Measurements from ENCODE around the gene HSD17B8.

Gene HSD17B8

DNA sequence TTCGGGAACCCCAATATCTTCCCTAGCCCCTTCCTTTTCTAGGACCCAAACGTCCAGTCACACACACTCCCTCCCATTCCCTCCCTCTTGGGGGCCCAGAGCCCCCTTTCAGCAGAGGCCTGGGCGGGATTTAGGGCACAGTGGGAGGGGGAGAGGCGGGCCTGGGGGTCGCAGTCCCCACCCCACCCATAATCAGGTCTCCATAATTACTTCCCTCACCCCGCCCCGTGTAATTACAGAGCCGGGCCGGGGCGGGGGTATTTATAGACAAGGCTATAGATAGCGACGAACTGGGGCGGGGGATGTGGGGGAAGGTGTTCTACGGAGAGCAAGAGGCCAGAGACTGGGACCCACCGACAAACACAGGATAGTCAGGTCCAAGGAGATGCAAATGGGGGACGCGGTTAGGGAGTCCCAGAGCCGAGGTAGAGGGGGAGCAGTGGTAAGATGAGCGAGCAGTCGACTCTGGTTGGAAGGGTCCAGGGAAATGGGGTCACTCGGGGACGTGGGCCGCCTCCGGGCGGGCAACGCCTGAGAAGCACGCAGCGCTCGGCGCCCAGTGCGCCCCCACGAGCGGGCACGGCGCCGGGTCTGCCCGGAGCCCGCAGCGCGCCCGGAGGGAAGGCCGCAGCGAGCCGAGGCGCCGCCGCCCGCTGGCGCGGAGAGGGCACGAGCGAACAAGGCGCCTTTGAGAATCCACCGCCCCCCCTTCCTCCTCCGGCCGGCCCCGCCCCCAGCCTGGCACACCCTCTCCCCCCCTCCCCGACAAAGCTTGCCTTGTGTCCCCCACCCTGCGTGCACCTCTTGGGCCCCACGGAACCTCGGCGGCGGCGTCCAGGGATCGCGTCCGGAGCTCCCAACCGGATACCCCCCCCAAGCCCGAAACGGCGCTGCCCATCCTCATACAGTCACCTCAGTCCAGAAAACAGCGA is 11.5 kb upstream of the HSD17B8 start:
- DNase-seq, result no peak

DNA sequence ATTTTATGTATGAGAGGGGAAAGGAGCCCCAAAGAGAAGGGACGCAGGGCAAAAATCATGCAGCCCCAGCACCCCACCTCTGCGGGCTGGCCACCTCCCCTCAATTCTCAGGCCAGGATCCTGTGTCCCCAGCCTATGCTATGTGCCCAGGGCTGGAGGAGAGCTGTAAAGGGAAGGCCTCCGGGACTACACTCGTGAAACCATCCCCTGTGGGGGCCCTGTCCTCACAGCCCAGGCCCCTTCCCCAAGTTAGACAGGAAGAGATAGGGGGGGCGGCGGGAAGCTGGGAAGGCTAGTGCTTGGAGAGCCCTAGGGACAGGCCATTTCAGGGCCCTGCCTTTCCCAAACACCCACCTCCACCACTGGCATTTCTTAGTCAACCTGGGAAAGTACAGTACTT is 10.8 kb upstream of the HSD17B8 start:
- no peak for DNase-seq

DNA sequence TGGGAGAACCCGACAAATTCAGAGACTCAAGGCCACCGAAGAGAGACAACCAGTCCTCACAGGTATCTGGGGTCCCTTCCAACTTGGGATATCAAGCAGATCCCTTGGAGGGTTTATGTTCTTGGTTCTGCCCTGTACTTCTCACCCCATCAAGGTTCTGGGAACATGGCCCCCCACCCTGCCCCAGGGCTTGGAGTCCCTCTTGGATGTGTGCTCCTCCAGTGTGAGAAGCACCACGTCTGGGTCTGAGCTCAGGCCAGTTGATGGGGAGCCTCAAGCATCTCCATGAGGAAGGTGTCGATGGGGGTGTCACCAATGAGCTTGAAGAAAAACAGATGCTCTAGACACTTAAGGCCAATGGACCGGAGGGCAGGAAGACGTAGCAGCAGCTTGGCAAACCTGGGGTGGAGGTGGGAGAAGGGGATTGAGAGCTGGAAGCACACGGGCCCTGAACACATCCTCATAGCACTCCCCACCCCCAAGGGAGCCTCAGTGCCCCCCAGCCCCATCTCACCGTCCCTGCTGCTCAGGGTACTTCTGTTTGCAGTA is 9.9 kb upstream of the HSD17B8 start:
- no peak for DNase-seq

DNA sequence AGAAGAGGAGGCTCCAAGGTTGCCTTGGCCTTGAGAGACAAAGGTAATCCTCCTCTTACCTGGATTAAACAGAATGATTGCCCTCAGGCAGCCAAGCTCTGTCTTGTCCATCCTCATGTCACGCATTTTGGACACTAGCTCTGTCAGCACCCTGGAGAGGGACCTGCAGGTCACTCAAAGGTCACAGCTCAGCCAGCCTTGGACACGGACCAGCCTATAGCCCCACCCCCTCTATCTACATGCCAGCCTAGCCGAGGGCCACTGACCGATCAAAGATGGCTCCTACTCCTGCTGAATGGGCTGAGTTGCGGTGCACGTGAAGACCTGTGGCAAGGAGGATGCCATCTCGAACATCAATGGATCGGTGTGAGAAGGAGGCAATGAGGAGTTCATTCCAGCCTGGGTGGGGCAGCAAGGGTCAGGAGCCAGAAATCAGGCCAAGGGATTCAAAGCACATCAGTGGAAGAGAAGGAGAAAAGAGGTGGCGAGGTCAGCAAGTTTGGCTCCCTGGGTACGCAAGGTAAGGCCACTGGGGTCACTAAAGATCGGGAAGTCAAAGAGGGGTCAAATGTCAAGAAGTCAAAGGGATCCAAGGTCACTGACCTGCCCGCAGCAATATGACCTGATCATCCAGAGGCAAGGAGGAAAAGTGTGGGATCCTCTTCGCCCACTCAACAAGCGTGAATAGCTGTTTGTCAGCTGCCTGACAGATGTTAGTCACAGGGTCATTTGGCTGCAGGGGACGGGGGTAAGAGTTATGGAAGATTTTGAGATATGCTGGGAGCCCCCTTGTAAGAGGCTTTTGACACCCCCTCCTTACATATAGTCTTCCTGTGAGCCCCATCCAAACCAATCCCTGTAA is 8.9 kb upstream of the HSD17B8 start:
- DNase-seq, result no peak

DNA sequence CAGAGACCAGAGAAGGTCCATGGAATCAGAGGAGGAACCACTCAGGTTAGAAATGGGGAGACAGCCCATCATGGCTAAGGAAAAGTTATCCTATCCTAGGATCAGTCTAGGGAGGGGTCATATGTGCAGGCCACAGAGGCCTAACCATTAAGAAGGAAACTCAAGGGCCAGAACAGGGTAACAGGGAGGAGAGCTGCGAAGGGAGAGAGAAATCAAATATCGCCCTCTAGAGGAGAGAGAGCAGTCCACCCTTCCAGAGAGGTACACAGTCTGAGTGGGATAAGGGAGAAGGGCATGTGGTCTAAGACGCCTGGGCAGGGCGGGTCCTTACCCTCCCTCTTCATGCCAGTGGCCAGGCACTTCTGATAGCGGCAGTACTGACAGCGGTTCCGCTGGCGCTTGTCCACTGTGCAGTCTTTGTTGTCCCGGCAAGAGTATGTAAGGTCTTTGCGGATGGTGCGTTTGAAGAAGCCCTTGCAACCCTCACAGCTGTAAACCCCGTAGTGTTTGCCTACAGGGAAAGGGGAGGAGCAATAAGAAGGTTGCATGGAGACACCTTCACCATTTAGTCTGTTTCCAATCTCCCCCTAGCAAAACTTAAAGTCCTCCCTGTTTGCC is 6.9 kb upstream of the HSD17B8 start:
- DNase-seq, result peak; percentile 70

DNA sequence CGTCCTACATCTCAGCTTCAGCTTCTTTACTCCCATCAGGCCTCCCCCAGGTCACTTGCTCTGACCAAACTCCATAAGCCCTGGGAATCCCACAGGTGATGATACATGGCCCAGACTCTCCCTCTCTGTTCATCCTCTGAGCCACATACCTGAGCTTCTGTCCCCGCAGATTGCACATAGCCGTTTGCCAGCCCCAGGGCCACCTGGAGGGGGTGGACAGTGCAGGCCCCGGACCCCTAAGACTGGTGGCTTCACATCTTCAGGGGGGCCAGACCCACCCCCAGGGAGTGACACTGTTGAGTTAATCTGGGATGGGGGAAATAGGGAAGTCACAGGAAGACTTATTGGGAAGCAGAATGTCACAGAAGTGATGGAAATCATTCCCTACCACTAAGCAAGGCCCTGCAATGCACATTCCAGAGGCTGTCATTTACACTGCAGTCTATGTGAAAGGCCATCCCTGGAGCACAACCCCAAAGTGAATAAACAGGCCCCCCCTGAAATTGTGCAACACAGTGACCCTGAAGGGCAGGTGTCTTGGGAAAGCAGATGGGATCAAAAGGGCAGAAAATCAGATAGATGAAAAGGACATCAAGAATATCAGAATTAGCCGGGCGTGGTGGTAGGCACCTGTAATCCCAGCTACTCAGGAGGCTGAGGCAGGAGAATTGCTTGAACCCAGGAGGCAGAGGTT is 6.1 kb upstream of the HSD17B8 start:
- no peak for DNase-seq

DNA sequence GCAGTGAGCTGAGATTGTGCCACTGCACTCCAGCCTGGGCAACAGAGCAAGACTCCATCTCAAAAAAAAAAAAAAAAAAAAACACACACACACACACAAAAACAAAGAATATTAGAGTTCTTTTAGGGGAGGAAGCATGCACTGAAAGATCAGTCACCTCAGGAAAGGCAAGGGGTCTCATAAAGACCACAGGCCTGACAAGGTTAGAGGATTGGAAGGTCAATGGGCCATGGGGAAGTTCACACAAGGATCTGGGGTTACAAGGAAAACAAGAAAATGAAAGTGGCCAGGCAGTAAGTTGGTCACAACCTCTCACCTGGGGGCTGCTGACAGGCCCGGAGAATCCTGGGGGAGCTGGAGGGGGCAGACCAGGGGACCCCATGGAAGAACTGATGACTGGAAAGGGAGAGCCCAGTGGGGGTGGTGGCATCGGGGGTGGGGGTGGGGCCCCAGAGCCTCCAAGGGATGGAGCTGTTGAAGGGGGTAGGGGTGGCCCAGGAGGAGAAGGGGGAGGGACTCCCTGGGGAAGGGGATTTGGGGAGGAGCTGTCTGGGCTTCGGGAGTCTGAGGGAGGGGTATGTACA is 5.5 kb upstream of the HSD17B8 start:
- DNase-seq, result no peak

DNA sequence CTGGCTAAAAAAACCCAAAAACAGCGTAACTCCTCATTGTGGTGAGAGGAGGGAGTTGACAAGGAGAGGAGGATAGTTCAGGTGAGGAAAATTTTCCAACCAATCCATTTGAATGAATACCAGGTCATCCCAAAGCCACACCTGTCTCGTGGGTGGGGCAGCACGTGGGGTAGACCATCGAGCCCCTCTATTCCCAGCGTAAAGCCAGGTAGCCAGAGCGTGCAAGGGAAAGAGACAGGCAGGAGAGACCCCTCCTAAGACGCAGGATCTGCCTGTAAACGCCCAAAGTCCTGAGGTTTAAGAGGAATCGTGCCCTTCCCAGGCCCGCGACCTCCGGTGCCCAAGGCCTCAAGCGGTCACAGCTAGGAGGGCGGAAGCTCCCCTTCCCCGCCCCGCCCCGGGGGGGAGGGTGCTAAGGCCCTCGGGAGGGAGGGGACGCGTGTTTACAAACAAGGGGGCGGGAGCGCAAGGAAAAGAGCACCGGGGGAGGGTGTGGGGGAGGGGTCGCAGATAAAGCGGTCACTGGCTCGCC is 4.7 kb upstream of the HSD17B8 start:
- peak; percentile 48 for DNase-seq

DNA sequence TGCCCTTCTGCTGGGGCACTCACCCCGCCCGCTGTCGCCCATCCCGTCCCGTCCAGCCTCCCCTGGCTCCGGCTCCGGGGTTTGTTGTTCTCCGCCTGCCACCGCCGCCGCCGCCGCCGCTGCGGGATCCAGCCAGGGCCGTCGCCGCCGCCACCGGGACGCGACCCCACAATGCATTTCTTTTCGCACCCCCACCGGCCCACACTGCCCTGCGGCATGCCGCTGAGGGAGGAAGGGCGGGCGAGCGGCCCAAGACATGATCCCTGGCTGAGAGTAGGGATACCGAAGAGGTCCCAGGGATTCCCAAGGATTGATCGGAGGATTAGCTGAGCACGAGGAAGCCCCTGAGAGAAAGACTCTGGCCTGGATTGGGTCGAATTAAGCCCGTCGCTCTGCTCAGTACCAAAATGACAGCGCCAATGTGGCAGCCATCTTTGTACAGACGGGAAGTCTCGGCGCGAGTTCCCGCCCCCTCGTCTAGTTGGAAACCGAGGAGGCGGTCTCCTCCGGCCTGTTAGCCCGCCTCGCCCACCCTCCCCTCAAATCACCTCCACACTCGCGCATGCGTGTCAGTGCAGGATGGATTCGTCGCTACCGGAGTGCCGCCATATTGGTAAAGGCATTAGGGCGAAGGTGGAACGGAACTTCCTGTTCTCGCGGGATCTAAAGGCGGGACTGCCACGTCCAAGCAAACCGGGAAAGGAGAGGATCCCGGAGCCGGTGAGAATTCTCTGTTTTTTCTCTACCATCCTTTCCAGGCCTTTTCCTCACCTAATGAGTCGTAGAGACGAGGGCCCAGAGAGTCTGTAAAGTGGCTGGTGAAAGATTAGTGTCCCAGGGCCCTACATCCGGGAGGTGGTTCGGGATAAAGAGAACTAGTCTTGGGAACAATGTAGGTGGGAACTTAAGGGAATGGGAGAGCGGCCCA is 4.0 kb upstream of the HSD17B8 start, which contains the start of the genes RXRB and SLC39A7:
TSS of gene RXRB (minus strand) at position 447 of the 928 bp plus-strand sequence. CDS start at position 258, 189 bp downstream.
TSS of gene SLC39A7 (plus strand) at position 649 of the 928 bp plus-strand sequence. CDS start 379 bp downstream, outside the sequence.
- peak; percentile 94 for DNase-seq

DNA sequence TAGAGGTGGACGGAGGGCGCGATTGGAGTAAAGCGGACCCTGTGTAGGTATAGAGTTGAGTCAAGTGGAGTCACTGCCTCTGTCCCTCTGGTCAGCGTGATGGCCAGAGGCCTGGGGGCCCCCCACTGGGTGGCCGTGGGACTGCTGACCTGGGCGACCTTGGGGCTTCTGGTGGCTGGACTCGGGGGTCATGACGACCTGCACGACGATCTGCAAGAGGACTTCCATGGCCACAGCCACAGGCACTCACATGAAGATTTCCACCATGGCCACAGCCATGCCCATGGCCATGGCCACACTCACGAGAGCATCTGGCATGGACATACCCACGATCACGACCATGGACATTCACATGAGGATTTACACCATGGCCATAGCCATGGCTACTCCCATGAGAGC is 3.3 kb upstream of the HSD17B8 start:
- DNase-seq, result no peak

DNA sequence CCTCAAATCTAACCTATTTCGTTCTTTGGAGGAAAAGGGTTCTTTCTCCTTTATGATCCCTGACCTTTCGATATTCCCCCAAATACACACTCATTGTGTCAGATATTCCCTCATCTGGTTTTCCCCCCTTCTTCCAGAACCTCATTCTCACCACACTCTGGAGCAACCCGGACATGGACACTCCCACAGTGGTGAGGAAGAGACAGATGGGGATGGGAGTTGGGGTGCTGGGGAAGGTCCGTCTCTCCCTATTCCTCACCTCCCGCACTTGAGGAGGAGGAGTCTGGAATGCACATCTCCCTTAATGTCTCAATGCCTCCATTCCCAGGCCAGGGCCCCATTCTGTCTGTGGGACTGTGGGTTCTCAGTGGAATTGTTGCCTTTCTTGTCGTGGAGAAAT is 2.5 kb upstream of the HSD17B8 start:
- no peak for DNase-seq

DNA sequence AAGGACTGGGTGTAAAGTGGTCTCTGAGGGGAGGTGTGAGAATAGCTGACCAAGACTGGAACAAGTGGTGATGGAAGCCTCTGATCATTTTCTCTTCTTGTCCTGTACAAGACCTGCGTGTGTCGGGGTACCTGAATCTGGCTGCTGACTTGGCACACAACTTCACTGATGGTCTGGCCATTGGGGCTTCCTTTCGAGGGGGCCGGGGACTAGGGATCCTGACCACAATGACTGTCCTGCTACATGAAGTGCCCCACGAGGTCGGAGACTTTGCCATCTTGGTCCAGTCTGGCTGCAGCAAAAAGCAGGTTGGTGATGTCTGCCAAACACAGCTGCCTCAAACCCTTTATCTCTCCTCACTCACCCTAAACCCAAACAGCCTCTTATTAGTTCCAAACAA is 1.7 kb upstream of the HSD17B8 start:
- DNase-seq, result no peak

DNA sequence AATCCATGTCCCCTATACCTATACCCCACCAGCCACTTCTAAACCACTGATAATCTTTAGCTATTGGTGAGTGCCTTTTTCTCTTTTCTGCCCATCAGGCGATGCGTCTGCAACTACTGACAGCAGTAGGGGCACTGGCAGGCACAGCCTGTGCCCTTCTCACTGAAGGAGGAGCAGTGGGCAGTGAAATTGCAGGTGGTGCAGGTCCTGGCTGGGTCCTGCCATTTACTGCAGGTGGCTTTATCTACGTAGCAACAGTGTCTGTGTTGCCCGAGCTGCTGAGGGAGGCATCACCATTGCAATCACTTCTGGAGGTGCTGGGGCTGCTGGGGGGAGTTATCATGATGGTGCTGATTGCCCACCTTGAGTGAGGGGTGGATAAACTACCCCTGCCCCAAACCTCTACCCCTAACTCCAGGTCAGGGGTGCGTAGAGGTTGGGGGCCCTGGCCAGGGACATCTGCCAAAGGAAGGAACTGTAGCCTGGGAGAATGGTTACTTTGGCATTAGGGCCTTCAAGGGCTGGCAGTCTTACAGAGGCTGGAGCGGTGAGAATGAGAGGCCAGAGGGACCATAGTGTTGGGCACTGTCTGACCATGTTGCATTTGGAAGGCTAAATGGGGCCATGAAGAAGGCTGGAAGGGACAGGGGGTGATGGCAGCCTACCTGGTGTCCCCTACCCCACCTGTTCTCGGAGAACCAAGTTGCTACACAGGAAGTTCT is 851 bp upstream of the HSD17B8 start:
- DNase-seq, result no peak

DNA sequence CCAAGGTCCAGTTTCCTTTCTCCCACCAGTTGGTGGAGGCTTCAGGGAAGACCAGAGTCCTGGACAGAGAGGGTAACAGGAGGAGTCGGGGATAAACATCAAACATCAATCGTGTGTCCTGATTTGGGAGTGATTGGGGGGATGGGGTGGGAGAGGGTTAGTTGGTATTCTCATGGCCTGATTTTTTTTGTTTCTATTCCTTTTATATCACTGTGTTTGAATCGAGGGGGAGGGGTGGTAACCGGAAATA is 365 bp upstream of the HSD17B8 start:
- DNase-seq, result no peak

DNA sequence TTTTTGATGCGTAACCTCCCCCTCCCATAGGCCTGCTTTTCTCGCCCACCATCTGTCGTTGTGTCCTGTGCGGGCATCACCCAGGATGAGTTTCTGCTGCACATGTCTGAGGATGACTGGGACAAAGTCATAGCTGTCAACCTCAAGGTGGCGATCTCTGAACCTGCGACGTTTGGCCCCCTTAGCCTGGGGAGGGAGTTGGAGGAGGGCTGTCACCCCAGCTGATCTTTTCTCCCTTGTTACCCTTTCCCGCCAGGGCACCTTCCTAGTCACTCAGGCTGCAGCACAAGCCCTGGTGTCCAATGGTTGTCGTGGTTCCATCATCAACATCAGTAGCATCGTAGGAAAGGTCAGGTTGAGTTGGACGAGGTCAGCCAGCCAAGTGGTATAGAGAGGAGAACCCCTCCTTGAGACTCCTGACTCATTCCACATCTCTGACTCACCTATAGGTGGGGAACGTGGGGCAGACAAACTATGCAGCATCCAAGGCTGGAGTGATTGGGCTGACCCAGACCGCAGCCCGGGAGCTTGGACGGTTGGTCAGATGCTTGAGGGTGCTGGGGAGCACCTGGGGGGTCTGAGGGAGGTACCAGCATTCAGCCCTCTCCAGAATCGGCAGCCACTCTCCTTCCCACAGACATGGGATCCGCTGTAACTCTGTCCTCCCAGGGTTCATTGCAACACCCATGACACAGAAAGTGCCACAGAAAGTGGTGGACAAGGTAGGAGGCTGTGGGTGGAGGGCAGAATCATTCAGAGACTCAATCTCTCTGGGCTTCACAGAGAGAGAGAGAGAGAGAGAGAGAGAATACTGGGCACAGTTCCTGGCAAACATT is 954 bp downstream of the HSD17B8 start:
- DNase-seq, result no peak

DNA sequence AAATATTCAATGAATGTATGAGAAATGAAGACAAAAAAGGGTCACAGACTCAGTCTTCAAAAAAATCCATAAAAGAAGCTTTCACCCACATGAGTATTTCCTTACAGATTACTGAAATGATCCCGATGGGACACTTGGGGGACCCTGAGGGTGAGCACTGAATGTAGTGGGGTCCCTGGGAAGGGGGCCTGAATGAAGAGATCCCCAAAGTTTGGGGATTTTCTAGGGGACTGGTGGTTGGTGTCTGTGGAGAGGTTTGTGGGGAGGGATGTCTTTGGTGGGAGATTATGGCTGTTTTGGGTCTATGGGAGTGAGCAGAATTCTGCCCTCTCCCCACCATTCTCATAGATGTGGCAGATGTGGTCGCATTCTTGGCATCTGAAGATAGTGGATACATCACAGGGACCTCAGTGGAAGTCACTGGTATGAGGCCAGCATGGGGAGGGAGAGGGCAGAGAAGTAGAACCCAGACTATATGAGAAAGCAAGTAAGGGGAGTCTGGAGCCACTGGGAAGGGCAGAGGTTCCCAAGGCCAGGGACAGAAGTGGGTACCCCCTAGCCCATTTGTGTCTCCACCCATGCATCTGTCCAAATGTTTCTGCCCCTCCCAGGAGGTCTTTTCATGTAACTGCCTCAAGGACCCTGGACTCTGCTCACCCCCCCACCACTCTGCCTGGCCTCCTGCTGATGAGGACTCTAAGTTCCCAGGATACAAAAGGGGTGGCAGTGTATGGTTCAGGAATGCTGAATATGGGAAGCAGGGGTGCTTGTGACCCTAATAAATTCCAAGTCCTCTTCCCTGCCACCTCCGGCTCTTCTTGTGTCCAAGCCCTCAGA is 1.8 kb downstream of the HSD17B8 start:
- no peak for DNase-seq

DNA sequence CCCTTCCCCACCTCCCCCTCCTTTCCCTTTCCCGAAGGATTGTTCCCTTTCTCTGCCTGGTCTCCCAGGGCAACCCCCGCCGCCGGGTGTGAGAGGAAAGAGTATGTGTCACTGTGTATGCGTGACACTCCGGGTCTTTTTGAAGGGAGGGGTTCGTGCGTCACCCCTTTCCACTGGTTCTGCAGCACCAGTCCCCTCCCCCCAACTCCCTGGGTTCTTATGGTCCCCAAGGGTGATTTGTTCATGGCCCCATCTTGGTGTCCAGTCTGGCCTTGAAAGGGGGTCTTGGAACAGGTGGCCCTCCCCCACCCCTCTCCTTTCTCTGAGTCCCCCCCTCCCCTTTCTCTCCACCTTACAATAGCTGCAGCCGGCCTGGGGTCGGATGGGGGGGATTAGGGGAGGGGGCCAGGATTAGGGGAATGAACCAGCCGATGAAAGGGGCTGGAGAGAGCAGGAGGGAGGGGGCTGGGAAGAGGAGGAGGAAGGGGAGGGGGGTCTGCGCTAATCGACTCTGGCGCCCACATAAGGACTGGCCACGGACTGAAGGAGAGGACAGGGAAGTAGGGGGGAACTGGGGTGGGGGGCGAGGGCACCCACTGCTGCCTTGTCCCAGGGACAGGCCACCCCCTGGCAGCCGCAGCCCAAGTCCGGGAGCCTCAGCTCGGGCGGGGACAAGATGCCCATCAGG is 2.6 kb downstream of the HSD17B8 start:
- no peak for DNase-seq
